ENCODE measurements around the gene DNAJB13.

DNA sequence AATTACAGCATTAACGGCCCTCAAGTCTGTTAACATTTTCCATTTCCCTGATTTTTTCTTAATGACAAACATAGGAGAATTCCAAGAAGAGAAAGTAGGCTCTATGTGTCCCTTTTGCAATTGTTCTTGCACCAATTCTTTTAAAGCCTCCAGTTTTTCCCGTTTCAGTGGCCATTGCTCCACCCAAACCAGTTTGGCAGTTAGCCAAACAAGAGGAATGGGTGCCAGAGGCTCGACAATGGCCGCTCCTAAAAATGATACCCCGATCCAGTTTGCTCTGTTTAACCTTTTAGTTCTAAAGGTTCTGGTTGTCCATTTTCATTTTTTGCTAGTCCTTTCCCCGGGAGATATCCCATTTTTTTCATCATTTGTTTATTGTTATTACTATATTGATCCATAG is 6.7 kb upstream of the DNAJB13 start:
- TF ChIP-seq, protein P1, sequence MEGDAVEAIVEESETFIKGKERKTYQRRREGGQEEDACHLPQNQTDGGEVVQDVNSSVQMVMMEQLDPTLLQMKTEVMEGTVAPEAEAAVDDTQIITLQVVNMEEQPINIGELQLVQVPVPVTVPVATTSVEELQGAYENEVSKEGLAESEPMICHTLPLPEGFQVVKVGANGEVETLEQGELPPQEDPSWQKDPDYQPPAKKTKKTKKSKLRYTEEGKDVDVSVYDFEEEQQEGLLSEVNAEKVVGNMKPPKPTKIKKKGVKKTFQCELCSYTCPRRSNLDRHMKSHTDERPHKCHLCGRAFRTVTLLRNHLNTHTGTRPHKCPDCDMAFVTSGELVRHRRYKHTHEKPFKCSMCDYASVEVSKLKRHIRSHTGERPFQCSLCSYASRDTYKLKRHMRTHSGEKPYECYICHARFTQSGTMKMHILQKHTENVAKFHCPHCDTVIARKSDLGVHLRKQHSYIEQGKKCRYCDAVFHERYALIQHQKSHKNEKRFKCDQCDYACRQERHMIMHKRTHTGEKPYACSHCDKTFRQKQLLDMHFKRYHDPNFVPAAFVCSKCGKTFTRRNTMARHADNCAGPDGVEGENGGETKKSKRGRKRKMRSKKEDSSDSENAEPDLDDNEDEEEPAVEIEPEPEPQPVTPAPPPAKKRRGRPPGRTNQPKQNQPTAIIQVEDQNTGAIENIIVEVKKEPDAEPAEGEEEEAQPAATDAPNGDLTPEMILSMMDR (IDR thresholded peaks at IDR 0.05): no peak
- TF ChIP-seq ZFX (IDR thresholded peaks at IDR 0.05; ENCODE audit: borderline replicate concordance): no peak
